ENCODE data around the gene STK24.

STK24 gene

DNA sequence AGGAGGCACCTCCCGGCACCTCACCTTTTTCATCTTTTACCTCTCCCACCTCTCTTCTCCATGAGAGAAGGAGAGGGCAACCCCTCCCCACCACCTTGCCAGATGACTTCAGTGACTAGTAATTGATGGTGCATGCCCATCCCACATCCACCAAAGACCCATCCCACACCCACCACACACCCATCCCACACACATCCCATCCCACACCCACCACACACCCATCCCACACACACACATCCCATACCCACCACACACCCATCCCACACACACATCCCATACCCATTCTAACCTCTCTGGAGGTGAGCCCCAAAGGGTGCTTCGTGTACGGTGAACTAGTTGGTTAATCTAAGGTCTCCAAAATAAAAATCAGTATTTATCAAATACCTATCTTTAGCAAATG lies 44.7 kb downstream of the STK24 start:
- no peak for DNase-seq (ENCODE audit: low read depth in 2 of 2)

DNA sequence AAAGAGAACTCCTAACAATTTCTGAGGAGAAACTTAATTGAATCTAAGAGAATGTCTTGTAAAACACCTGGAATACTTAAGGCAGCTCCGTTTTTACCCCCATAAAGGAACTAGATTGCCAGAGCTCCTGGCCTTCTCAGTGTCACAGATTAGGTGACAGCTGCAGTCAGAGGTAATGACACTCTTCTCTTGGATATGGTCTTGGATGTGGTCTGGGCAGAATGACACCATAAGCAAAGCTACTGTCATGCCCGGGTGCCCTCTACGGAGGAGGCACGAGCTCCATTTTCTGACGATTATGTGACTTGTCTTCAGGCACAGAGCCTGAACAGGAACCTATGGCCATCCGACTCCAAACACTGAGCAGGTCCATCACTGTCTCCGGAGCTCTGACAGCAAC lies 46.7 kb downstream of the STK24 start:
- DNase-seq (ENCODE audit: low read depth in 2 of 2): no peak

DNA sequence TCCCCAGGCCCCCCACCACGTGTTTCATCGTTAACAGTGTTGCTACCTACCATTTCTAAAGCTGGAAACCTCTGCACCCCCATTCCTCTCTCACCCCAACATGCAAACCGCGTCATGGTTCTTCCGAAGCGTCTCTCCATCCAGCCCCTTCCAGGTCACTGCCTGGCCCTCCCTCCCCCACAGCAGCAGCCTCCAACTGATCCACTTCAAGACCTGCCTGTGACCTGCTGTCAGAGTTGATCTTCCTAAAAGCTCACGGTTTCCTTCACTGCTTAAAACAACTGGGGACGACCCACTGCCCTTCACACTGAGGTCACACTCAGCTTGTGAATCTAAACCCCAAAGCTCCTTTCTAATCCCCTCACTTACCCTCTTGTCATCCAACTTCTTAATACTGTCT lies 47.7 kb downstream of the STK24 start:
- no peak for DNase-seq (ENCODE audit: low read depth in 2 of 2)

- no peak for DNase-seq (ENCODE audit: low read depth in 2 of 2)
Observed at GRCh38 chr13:98528663-98529064, 48.2 kb downstream of the STK24 start.

DNA sequence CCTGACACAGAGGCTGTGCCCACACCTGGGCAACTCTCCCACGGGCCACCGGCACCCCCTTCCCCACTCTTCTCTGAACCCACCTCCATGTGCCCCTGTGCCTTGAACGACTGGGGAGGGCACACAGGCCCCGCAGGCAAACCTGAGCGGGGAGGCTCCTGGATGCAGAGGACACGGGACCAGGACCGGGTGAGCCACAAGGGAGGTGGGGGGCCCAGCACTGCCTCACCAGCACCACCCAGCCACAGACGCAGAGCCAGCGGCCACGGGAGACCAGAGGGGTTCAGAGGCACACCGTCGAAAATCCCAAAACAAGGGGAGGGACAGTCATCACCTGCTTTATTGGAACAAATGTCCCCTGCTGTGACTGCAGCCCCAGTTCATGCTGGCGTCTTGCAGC lies 49.4 kb downstream of the STK24 start:
- no peak for DNase-seq (ENCODE audit: low read depth in 2 of 2)

DNA sequence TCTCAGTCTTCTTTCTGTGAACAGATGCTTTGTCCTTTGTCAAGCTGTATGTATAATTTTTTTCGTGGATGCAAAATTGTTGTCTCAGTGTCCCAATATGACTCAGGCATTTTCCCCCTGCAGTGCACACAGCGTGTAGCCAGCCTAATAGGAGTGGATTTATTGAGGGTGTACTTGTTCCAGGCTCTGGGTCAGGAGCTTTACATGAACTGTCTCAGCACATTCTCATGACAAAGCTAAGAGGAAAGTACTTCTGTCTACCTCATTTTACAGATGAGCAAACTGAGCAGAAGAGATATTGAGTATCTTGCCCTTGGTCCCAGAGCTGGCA lies 50.8 kb downstream of the STK24 start:
- DNase-seq (ENCODE audit: low read depth in 2 of 2): no peak

GRCh38 chr13:98525456-98526181 lies 51.3 kb downstream of the STK24 start:
- no peak for DNase-seq (ENCODE audit: low read depth in 2 of 2)

DNA sequence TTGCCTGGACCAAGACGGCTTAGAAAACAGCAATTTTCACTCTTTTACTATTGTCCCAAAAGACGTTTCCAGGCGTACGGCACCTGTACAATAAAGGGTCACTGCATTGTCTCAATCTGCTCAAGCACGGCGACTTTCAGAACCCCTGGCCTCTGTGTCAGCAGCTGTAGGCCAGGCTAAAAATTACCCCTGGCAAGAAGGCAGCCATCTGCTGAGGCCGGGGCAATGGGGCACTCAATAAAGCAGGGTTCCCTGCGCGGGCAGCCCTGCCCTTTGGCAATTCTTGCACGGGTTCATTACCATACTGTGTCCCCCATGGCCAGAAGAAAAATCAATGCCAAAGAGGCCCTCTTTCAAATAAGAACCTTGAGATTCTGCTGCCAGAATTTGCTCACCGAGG lies 52.1 kb downstream of the STK24 start:
- DNase-seq (ENCODE audit: low read depth in 2 of 2): no peak

DNA sequence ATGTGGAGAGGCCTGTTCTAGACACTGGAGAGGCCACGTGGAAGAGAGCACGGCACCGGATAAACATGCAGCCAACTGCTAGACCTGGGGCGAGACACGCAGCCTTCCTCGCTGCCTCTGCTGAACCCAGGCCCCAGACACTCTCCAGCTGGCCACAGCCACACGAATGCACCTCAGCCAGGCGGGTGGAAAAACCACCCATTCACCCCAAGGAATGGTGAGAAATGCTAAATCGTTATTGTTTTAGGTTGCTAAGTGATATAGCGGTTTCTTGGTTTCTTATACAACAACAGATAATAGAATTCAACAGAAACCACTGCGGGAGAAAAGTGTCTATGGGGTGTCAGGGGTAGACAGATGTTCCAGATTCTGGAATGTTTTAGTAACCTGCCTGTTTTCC lies 52.5 kb downstream of the STK24 start:
- DNase-seq (ENCODE audit: low read depth in 2 of 2): no peak

GRCh38 chr13:98523455-98524102 lies 53.3 kb downstream of the STK24 start:
- no peak for DNase-seq (ENCODE audit: low read depth in 2 of 2)

DNA sequence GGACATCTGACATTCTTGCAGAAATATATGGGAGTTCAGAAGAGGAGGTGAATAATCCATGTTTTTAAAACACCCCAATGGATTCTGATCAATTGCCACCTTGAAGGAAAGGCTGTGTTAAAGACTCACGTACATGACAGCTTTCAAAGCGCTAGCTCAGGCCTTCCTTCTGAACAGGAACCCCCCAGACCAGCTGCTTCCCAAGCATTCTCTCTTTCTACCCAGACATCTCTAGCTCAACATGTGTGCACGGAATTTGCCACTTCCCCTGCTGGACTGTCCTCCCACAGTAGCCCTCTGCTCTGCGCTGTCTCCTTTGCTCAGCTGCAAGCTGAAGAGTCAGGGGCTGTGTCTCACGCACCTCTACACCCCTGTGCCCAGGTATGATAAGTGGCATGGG lies 54.5 kb downstream of the STK24 start:
- no peak for DNase-seq (ENCODE audit: low read depth in 2 of 2)

GRCh38 chr13:98521461-98522247 lies 55.3 kb downstream of the STK24 start:
- DNase-seq (ENCODE audit: low read depth in 2 of 2): no peak

- DNase-seq (ENCODE audit: low read depth in 2 of 2): no peak
Observed at GRCh38 chr13:98520674-98521449, 56.0 kb downstream of the STK24 start.

- DNase-seq (ENCODE audit: low read depth in 2 of 2): no peak
Observed at GRCh38 chr13:98519976-98520375, 56.9 kb downstream of the STK24 start.

DNA sequence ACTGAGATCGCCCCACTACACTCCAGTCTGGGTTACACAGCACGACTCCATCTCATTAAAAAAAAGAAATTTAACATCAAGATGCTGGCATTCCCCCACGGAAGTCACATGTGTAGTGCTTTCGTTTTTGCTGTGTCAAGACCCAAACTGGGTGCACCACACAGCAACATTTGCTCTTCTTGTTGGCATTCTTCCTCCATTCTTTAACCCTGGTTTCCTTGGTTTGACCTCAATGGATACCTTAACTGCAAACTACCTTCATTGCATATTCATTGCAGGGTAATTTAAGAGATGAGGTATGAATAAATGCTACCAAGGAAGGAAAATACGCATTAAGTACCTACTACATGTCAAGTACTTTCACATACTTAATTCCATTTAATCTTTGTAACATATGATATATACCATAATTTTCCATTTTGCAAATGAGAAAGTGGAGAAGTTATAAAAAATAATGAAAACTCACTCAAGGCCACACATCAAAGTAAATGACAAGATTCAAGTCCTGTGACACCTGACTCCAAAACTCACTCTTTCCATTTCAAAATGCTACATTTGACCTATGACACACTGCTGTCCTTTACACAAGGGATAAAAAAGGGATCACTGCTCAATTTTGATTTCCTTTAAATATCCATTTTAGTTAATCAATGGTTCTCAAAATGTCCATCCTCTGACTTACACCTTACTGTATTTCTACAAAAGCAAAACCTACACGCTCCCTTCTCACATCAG lies 59.2 kb downstream of the STK24 start:
- no peak for DNase-seq (ENCODE audit: low read depth in 2 of 2)

DNA sequence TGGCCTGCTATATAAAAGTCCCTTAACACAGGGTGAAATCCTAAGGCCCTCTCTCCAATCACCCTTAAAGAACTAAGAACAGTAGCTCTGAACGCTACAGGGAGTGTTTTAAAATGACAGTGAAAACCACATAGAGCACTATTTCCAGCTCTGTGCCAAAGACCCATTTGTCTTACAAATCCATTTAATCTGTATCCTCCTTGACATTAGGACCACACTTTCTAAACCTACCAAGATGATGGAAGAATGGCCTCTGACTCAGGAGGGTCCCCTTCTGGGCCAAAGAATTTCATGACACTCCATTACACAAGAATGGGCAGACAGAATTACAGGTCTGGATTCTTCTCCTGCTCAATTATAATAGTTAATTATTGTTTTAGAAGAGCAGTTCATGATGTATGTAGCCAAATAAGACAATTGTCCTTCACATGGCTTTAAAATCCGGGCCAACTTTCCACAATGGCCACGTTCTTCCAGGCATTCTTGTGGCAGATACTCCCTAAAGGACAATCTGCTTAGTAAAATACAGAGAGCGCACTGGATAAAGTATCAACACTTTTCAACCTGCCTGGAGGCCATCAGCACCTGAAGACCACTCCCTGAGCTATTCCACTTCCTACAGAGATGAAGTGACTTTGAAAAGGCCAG lies 61.0 kb downstream of the STK24 start:
- DNase-seq (ENCODE audit: low read depth in 2 of 2): no peak

DNA sequence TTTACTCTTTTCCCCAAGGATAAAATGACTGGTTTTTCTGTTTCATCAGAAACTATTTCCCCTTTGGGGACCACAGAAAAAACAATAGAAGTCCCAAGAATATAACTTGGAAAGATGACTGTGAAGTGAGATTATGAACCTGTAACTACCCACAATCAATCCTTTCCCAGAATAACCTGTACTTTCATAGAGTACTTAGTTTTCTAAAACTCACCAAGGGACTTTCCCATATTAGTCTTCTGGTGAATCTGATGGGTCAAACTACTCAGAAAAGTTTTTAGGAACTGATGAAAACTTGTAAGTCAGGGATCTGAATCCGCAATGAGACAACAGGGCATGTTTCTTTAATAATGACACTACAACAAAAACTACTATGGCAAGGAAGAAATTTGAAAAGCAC lies 62.6 kb downstream of the STK24 start:
- DNase-seq (ENCODE audit: low read depth in 2 of 2): no peak

GRCh38 chr13:98513837-98514236 lies 63.1 kb downstream of the STK24 start:
- no peak for DNase-seq (ENCODE audit: low read depth in 2 of 2)

DNA sequence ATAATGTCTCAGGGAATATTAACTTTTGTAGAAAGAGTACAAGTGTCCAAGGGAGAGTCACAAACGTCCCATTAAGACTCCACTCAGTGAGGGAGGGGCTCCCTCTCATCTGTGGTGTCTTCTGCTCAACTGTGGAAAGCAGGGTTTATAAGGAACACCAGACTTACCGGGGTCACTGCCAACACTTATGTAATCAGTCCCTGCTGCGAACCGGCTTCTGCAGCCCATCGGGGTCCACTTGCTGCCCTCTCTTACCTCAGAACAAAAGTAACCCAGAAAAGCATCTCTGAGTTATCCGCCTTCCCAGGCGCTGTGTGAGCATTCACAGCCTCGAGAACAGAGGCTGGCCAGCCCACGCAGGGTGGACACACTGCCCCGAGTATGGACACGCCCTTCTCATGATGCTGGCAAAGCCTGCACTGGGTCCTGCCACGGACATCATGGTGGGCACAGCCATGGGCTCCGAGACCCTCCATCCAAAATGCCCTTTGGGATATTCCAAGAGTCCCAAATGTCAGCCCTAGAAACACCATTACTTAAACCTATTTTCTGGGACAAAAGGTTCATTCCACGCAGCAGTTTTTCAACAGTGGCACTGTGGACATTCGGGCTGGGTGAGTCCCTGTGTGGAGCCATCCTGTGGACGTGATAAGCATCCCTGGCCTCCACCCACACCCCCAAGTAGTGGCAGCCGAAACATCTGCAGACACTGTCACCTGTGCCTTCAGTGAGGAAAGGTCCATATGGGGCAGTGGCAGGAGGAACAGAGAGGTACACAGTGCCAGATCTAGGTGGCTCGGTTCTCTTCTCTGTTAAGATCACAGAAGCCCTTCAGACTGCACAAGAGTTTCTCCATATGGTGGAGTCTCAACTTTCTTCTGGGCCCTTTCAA lies 63.9 kb downstream of the STK24 start:
- no peak for DNase-seq (ENCODE audit: low read depth in 2 of 2)

DNA sequence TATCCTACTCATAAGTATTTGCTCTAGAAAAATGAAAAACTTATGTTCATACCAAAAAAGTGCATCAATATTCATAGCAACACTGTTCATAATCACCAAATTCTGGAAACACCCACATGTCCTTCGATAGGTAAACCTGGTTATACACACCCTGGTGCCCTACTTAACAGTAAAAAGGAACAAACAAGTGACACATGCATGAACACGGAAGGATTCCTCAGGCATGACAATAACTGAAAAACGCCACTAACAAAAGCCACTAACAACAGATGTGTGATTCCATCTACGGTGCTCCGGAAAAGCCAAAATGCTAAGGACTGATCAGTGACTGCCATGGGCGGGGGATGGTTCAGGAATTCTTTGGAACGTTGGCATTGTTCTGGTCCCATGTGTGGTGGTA lies 65.5 kb downstream of the STK24 start:
- no peak for DNase-seq (ENCODE audit: low read depth in 2 of 2)

Measured in fibroblast of skin of left quadriceps (primary cell).